Activated T-cell treated with anti-CD3 and anti-CD28 coated beads, Interleukin-2, amount 50 U/mL, for 72 hours (primary cell): Measurements from ENCODE around the gene DCAKD. TPM values are rescaled to one million over a fixed set of nuclear protein-coding genes. Genes with fewer than 3 reads are reported as not detected.

Experiments used
- ATAC-seq, 2 donors: fragments of 150-1000 bp; cut with Tn5 transposase; replicated peaks in 1 of 2; 2 replicates each; pipeline ENCODE4 v1.10.0; 2021; ENCODE audit warnings: moderate library complexity in 2 of 2, mild to moderate bottlenecking in 1 of 2
- DNase-seq, 2 donors: peaks; one replicate each; pipeline ENCODE4 v3.0.0; 2021 to 2022; ENCODE audit warnings: mixed read lengths in 1 of 2
- H3K27ac Mint-ChIP-seq: one replicate; pipeline ENCODE4 v1.8.0; 2022; ENCODE audit warnings: mild to moderate bottlenecking, moderate library complexity, mixed read lengths
- H3K27me3 Mint-ChIP-seq: one replicate; pipeline ENCODE4 v1.8.0; 2022; ENCODE audit warnings: low read depth, mixed read lengths
- H3K36me3 Mint-ChIP-seq, 2 donors: one replicate each; pipeline ENCODE4 v1.8.0; 2022; ENCODE audit warnings: mixed read lengths in 2 of 2, mild to moderate bottlenecking in 1 of 2; ENCODE audit not compliant: insufficient read depth in 2 of 2
- H3K4me1 Mint-ChIP-seq: one replicate; pipeline ENCODE4 v1.8.0; 2022; ENCODE audit warnings: low read depth, mixed read lengths
- H3K4me3 Mint-ChIP-seq, 2 donors: one replicate each; pipeline ENCODE4 v1.8.0; 2022; ENCODE audit warnings: mild to moderate bottlenecking in 2 of 2, mixed read lengths in 2 of 2, moderate library complexity in 2 of 2
- H3K9me3 Mint-ChIP-seq, 2 donors: one replicate each; pipeline ENCODE4 v1.8.0; 2022; ENCODE audit warnings: mixed read lengths in 2 of 2
- total RNA-seq, 2 donors: library from RNA; stranded (reverse); gene quantifications; one replicate each; pipeline ENCODE4 v1.2.3, GENCODE V29; 2022

Gene DCAKD
- total RNA-seq, 2 donors from 2014 or later: 42.0 to 59.2 TPM

DNA sequence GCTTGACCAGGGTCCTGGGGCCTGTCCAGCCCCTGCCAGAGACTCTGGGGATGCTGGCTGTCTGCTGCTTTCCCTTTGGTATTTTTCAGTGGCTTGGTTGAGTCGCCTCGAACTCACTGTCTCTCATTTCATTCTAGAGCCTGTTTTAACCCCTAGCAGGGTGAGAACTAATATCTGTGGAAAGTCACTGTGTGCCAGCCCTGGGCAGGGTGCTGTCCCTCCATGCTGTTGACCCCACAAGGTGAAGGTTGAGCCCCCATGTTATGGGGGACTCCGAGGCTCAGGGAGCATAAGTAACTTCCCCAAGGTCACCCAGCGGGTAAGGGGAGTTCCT, 33.0 kb downstream of the DCAKD start:
- Mint-ChIP-seq H3K36me3 (peaks cover 0 to 2% of the 10 kb centered on the region in 2 donors), H3K27ac (no peak overlapping the region), H3K27me3 (peaks cover 44% of the 10 kb centered on the region), H3K4me3 (peak overlapping the region; percentile 96 to 99), H3K4me1 (peaks cover 23% of the 10 kb centered on the region), H3K9me3 (no peaks in the 10 kb centered on the region)
- ATAC-seq (no peak), DNase-seq (no peak)

- Mint-ChIP-seq H3K27ac (no peak overlapping the region), H3K9me3 (no peaks in the 10 kb centered on the region), H3K27me3 (peaks cover 44% of the 10 kb centered on the region), H3K36me3 (peaks cover 0 to 2% of the 10 kb centered on the region in 2 donors), H3K4me3 (no peak overlapping the region), H3K4me1 (peaks cover 23% of the 10 kb centered on the region)
- no peak for DNase-seq
- no peak for ATAC-seq
Measured at GRCh38 chr17:45016823-45017222, 34.6 kb downstream of the DCAKD start.

GRCh38 chr17:45016237-45016636, 35.2 kb downstream of the DCAKD start:
- Mint-ChIP-seq H3K4me3 (no peak overlapping the region), H3K9me3 (no peaks in the 10 kb centered on the region), H3K27me3 (peaks cover 41% of the 10 kb centered on the region), H3K4me1 (peaks cover 19% of the 10 kb centered on the region), H3K36me3 (peaks cover 0 to 2% of the 10 kb centered on the region in 2 donors), H3K27ac (no peak overlapping the region)
- ATAC-seq (no peak), DNase-seq (no peak)

DNA sequence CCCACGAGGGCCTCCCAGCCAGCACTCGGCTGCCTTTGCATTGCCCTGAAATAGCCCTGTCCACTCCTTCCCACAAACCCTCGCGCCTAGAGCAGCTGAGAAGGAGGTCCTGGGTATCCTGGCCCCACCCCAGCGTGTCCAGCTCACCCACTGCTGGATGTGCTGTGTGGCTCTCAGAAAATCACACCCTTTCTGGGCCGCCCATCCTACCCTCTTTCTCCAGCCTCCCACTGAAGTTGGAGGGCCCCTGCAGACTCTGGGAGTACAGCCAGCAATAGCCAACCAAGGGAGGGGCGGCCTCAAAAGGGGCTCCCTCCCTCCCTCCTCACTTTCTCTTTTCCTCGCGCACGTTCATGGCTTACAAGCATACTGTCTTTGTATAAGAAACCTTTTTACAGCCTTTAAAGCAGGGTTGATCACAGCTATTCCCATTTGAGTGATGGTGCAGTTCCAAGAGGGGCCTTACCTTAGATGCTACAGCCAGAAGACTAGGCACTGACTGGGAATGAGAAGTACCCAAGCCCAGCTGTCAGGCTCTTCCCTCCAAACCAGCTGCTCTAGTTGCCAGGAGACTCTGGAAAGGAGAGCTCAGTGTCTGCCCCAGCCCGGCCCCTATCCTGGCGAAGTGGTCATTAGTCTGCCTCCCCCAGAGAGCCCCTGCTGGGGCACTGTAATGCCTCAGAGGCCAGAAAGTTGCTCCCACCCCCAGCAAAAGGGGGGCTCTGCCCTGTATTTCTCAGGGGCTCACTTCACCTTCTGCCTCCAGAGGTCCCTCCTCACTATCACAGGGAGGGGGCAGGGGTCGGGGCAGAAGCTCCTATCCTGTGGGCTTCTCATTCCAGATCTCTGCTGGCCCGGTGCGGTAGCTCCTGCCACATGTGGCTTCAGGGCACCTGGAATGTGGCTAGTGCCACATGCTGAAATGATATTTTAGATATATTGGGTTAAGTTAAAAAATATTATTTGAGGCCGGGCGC, 38.1 kb downstream of the DCAKD start:
- DNase-seq: no peak
- H3K27ac Mint-ChIP-seq: no peak overlapping the region
- no peak for ATAC-seq
- no peaks in the 10 kb centered on the region for H3K9me3 Mint-ChIP-seq
- H3K4me1 Mint-ChIP-seq: peaks cover 1% of the 10 kb centered on the region
- no peaks in the 10 kb centered on the region for H3K36me3 Mint-ChIP-seq
- no peak overlapping the region for H3K4me3 Mint-ChIP-seq
- peaks cover 14% of the 10 kb centered on the region for H3K27me3 Mint-ChIP-seq

DNA sequence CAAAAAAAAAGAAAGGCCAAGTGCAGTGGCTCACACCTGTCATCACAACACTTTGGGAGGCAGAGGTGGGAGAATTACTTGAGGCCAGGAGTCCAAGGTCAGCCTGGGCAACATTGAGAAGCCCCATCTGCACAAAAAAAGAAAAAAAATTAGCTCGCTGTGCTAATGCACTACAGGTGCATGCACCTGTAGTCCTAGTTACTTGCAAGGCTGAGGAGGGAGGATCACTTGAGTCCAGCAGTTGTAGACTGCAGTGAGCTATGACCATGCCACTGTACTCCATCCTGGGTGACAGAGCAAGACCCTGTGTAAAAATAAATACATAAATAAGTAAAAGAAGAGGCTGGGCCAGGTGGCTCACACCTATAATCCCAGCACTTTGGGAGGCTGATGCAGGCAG, 39.7 kb downstream of the DCAKD start:
- Mint-ChIP-seq H3K27ac (no peak overlapping the region), H3K4me3 (no peak overlapping the region), H3K27me3 (peaks cover 15% of the 10 kb centered on the region), H3K36me3 (no peaks in the 10 kb centered on the region), H3K9me3 (no peaks in the 10 kb centered on the region), H3K4me1 (no peaks in the 10 kb centered on the region)
- ATAC-seq: no peak
- no peak for DNase-seq

DNA sequence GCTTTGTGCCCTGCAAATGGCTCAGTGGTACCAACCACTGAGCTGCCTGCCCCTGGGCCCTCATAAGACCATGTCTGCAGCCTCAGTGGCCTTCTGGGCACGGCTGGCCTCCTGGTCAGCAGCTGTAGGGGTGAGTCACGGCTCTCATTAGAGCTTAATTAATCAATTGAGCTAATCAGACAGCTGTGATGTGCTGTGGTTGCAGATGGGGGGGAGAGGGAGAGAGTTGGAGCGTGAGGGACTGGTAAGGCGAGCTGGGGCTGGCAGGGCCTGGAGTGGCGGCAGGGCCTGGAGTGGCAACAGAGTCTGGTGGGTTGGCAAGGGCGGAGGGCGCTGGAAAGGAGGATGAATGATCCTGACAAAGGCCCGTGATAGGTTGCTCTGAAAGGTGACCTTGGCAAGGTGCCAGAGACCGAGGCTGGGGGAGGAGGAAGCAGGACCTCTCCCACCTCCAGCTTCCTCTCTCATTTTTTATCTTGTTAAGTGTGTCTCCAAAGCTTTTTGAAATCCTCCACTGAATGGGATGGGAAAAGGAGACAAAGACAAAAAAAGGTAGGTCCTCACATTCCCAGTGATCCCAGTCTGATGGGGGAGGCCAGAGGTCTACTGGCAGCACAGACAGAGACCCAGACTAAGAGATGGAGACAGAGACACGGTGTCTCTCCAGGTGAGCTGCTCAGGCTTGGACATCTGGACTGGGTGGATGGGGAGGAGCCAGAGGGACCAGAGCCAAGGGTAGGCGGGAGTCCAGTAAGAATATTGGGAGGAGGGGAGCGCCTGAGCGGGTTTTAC, 41.6 kb downstream of the DCAKD start:
- H3K9me3 Mint-ChIP-seq: no peaks in the 10 kb centered on the region
- H3K27me3 Mint-ChIP-seq: peaks cover 7% of the 10 kb centered on the region
- ATAC-seq (no peak), DNase-seq (no peak)
- no peak overlapping the region for H3K27ac Mint-ChIP-seq
- no peak overlapping the region for H3K4me3 Mint-ChIP-seq
- no peaks in the 10 kb centered on the region for H3K4me1 Mint-ChIP-seq
- H3K36me3 Mint-ChIP-seq: no peaks in the 10 kb centered on the region

DNA sequence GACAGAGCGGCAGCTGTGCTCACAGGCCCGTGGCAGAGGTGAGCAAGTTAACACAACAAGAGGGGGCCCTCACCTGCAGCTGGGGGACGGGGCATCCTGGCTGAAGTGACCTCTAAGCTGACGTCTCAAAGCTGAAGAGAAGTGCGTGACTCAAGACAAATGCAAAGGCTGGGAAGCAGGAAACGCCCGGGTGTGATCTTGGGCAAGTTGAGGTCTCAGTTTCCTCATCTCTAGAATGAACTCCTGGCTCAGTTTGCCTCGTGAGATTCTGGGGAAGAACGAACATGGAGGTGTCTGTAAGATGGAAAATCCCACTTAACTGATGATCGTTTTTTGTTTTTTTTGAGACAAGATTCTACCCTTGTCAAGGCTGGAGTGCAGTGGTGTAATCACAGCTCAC, 43.2 kb downstream of the DCAKD start:
- H3K27ac Mint-ChIP-seq: no peak overlapping the region
- DNase-seq: no peak
- H3K4me3 Mint-ChIP-seq: no peak overlapping the region
- no peak for ATAC-seq
- H3K27me3 Mint-ChIP-seq: peaks cover 7% of the 10 kb centered on the region
- no peaks in the 10 kb centered on the region for H3K36me3 Mint-ChIP-seq
- H3K4me1 Mint-ChIP-seq: no peaks in the 10 kb centered on the region
- no peaks in the 10 kb centered on the region for H3K9me3 Mint-ChIP-seq

GRCh38 chr17:45006927-45007461, 44.4 kb downstream of the DCAKD start:
- peaks cover 7% of the 10 kb centered on the region for H3K27me3 Mint-ChIP-seq
- ATAC-seq (no peak), DNase-seq (no peak)
- no peaks in the 10 kb centered on the region for H3K36me3 Mint-ChIP-seq
- H3K27ac Mint-ChIP-seq: no peak overlapping the region
- H3K4me3 Mint-ChIP-seq: no peak overlapping the region
- H3K9me3 Mint-ChIP-seq: no peaks in the 10 kb centered on the region
- no peaks in the 10 kb centered on the region for H3K4me1 Mint-ChIP-seq

GRCh38 chr17:45005700-45006099, 45.7 kb downstream of the DCAKD start:
- Mint-ChIP-seq H3K27ac (no peak overlapping the region), H3K4me3 (no peak overlapping the region), H3K4me1 (no peaks in the 10 kb centered on the region), H3K9me3 (no peaks in the 10 kb centered on the region), H3K36me3 (no peaks in the 10 kb centered on the region), H3K27me3 (peaks cover 7% of the 10 kb centered on the region)
- no peak for DNase-seq
- no peak for ATAC-seq

- Mint-ChIP-seq H3K4me1 (no peaks in the 10 kb centered on the region), H3K4me3 (no peak overlapping the region), H3K36me3 (peaks cover 0 to 1% of the 10 kb centered on the region in 2 donors), H3K9me3 (no peaks in the 10 kb centered on the region), H3K27ac (no peak overlapping the region), H3K27me3 (peaks cover 7% of the 10 kb centered on the region)
- no peak for DNase-seq
- ATAC-seq: no peak
Measured at GRCh38 chr17:45004388-45004787, 47.0 kb downstream of the DCAKD start.

- H3K36me3 Mint-ChIP-seq: peaks cover 0 to 1% of the 10 kb centered on the region in 2 donors
- H3K4me1 Mint-ChIP-seq: no peaks in the 10 kb centered on the region
- no peak overlapping the region for H3K27ac Mint-ChIP-seq
- no peaks in the 10 kb centered on the region for H3K9me3 Mint-ChIP-seq
- no peak for DNase-seq
- peaks cover 7% of the 10 kb centered on the region for H3K27me3 Mint-ChIP-seq
- ATAC-seq: no peak
- H3K4me3 Mint-ChIP-seq: no peak overlapping the region
Measured at GRCh38 chr17:45003877-45004276, 47.6 kb downstream of the DCAKD start.

- Mint-ChIP-seq H3K27ac (no peak overlapping the region), H3K4me3 (no peak overlapping the region), H3K9me3 (no peaks in the 10 kb centered on the region), H3K36me3 (peaks cover 0 to 1% of the 10 kb centered on the region in 2 donors), H3K27me3 (peaks cover 6% of the 10 kb centered on the region), H3K4me1 (no peaks in the 10 kb centered on the region)
- no peak for DNase-seq
- ATAC-seq: no peak
Measured at GRCh38 chr17:45001310-45001709, 50.1 kb downstream of the DCAKD start.

DNA sequence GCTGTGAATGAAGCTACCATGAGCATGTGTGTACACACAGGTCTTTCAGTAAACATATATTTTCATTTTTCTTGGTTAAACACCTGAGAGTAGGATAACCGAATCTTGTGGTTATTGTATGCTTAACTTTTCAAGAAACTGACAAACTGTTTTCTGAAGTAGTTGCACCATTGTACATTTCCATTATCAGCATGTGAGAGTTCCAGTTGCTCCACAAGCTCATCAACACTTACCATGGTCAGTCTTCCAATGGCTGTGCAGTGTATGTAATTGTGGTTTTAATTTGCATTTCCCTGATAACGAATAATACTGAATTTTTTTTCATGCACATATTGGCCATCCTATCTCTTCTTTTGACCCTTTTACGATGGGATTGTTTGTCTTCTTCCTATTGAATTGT, 52.0 kb downstream of the DCAKD start:
- Mint-ChIP-seq H3K27ac (no peak overlapping the region), H3K27me3 (peaks cover 8% of the 10 kb centered on the region), H3K4me1 (no peaks in the 10 kb centered on the region), H3K4me3 (no peak overlapping the region), H3K36me3 (peaks cover 0 to 1% of the 10 kb centered on the region in 2 donors), H3K9me3 (no peaks in the 10 kb centered on the region)
- no peak for ATAC-seq
- no peak for DNase-seq
